HG02798 (cell line): ENCODE data around the gene RUNX1.
"Not testable (repeated sequence)": the region's sequence is repeated elsewhere in the genome, so short reads cannot be mapped to it uniquely, and the experiment has no call there.

Experiments used
- ATAC-seq: cut with Tn5 transposase; IDR thresholded peaks from one replicate; pipeline ENCODE4 v1.9.1; 2021; ENCODE audit warnings: mild to moderate bottlenecking; ENCODE audit not compliant: unreplicated experiment, poor library complexity

Gene RUNX1

DNA sequence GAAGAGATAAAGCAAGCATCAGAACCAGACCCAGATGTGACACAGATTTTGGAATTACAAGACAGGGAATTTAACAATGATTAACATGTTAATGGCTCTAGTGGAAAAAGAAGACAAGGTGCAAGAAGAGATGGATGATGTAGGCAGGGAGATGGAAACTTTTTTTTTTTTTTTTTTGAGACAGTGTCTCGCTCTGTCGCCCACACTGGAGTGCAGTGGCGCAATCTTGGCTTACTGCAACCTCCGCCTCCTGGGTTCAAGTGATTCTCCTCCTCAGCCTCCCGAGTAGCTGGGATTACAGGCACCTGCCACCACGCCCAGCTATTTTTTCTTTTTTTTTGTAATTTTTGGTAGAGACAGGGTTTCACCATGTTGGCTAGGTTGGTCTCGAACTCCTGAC, 244.5 kb downstream of the RUNX1 start:
- ATAC-seq, result not testable (repeated sequence)

DNA sequence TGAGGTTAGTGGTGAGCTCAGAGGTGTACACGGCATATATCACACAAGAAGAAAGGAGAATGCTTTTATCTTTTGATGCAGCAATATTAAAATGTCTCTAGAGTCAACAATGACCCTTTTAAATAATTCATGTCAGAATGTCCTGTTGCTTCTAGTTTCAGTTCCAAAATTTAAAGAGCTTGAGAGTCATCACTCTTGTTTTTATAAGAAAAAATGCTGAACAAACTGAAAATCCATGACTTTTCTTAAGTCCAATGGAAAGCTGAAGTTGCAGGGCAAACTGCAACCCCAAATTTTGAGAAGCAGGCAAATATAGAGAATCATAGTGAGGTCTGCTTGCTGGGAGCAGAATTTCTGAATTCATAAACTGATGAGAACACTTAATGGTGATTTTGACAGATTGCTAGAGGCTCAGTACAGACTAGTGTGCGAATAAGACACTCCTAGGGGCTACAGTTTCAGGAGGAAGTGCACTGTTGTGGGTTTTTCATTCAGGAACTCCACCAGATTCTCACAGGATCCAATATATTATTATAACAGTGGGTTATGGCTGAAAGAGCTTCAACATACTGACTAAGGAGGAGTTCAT, 245.2 kb downstream of the RUNX1 start:
- no peak for ATAC-seq

DNA sequence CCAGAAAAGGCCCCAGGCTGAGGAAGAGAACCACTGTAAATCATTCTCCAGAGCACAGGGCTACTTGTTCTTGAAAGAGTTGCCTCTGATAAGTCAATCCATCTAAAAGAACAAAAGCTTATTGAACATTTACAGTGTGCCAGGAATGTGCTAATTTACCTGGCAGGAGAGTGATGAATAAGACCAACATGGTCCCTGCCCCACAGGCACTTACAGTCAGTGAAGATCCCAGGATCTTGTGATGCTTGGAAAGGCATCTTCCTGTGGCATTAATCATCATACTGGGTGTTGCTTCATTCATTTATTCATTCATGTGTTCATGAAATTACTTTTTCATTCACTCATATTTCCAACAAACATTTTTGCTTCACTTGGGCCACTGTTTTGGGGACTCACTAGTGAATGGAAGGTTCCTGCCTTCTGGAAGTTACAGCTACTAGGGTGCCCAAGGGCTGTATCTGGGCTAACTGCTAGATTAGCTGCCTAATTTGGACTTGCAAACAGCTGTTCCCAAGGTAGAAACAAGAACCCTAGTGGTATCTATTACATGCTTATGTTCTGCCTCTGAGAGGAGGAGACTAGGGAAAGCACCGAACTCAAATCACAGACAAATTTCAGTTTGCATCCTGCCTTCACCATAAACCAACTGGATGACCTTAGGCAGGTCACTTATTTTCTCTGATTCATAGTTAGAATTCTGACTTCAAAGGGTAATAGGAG, 246.8 kb downstream of the RUNX1 start:
- no peak for ATAC-seq

DNA sequence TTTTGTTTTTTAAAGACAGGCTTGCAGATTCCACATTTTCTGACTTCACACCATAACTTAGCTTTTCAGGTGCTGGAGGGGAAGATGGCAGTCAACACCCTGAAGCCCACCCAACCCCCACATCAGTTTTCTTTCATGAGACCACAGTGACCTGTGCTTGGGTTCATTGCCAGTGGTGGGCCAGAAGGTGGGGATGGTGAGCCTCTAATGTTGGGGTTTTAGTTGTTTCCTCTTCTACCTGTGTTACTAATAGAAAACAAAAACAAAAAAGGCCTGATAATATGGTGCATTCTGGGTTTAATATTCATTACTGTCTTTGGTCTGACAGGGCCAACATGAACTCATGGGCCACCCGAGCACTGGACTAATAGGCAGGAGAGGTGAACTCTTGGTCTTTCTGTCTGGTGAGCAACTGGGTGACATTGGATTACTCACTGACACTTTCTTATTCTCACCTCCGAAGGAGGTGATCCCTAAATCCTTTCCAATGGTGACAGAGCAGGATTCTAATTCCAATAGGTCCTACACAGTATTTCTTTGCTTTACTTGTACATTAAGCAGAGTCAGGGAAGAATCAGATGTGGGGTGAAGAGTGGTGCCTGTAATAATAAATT, 247.5 kb downstream of the RUNX1 start:
- ATAC-seq, result no peak

DNA sequence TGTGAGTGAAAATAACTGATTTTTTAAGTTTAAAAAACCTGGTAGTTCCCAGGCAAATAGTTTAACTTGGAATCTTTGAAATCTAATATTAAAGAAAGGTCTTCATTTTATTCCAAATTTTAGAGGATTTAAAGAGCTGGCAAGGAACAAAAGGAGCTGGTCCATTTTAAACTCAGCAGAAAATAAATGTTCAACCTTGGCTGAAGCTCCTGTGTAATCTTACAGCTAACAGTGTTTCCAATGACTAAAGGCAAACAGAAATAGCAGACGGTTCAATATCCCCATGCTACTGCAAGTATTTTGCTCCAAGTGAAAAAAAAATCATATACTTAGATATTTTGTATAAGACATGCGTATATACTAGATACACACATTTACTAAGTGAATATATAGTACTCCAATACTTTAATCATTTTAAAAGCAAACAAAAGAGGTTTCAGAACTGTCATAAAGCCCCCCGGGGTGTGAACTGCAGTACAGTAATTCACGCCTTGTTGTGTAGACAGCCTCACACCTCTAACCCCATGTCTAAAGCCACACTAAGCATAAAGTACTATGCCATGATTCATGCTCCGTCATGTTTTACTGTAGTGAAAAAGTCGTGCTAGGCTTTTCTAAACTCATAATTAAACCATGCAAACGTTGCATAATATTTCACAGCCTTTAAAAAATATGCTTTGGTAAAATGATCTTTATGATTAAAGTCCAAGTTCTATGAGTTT, 248.1 kb downstream of the RUNX1 start:
- no peak for ATAC-seq

DNA sequence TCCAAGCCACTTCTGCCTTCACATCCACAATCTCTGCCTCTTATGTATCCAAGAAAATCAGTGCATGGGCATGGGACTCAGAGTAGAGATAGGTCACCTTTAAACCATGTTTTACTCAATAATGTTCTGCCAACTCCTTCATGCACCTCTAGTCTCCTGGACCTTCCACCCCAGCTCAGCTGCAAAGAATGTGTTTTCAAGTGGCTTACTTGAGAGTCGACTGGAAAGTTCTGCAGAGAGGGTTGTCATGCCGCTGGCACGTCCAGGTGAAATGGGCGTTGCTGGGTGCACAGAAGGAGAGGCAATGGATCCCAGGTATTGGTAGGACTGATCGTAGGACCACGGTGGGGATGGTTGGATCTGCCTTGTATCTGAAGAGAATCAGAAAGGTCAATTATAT, 250.0 kb downstream of the RUNX1 start:
- ATAC-seq, result no peak

DNA sequence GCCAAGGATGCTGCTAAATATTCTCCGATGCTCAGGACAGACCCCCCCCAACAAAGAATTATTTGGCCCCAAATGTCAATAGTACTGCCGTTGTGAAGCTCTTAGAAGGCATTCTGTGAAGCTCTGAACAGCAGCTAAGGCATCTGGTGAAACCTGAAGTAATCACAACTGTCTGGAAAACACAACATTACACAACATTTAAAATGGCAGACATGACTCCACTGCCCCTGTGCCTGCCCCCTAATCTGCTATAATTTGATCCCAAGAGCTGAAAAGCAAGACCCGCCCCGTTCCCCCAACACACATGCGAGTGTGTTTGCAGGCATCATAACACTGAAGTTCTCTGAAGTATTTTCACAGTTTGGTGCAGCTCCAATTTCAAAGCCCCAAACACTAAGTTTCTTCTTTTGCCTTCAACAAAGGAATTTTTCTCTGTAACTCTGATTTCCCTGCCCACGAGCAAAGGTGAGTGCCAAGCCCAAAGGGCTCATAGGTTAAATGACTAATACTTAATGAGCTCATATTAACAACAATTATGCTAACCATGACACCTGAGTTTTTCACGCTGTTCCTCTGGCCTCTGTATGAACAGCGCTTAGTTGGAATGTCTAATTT, 251.1 kb downstream of the RUNX1 start:
- ATAC-seq, result no peak

DNA sequence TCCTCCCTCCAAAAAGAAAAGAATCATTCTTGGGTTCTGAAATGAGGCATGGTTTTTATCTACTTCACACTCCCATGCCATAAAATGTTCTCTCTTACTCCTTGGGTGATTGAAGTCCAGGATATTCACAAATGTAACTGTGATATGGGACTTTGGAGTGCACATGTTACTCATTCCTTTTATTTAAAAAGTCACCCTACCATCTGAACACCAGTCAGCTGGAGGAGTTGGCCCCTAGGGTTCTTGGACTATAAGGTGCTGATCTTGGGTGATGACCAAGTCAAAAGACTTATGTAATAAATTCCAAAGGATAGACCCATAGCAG, 251.9 kb downstream of the RUNX1 start:
- ATAC-seq, result no peak

DNA sequence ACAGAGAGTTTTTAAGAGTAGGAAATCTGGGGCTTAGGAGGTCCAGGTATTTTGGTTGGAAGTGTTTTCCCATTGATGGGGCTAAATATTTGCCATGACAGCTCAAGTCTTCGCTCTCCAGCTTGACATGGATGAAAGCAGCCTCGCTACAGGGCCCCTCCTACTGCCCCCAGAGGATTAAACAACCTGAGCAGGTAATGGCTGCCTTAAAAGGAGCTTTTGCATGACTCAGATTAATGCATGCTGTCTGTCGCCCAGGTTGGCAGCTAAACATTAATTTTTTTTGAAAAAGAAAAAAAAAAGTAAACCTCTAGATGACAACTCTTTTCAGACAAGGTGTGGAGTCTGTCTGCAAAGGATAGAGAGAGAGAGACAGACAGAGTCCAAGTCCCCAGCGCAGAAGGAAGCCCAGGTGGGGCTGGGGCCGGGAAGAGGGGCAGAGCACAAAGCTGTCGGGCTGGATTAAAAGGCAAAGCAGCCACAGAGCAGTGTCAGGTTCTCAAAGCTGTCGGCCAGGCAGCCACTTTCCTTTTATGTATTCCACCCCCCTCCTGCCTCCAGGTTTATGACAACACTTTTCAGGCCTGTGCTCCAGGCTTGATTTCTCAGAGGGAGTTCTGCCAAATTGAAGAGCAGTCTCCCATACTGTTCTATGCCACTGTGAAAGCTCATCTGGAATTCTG, 252.4 kb downstream of the RUNX1 start:
- ATAC-seq, result no peak

DNA sequence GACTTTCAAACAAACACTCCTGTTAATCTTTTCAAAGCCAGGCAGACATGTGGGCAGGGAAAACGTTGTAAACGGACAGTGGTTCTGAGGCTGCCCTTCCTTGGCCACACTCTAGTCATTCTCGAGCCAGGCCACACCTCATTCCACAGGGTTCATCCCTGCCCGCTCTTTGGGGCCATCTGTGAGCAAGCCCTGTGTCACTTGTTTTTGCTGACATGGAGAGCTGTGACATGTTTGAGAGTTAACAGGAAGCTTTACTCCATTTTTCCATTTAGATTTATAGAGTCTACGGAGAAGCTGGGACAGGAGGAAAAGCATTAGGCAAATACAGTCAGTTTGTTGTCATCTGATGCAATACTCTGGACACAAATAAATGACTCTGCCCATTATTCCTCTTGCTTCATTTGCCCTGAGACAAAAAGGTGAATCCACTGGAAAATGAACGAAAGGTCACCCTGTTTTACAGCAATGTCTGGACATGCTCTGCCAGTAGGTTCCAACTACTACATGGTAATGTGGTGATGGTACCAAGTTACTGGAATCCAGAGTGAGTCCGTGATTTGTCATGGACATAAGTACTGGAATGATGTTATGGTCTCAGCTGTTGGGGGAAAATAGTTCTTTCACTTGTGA, 253.4 kb downstream of the RUNX1 start:
- ATAC-seq, result no peak

DNA sequence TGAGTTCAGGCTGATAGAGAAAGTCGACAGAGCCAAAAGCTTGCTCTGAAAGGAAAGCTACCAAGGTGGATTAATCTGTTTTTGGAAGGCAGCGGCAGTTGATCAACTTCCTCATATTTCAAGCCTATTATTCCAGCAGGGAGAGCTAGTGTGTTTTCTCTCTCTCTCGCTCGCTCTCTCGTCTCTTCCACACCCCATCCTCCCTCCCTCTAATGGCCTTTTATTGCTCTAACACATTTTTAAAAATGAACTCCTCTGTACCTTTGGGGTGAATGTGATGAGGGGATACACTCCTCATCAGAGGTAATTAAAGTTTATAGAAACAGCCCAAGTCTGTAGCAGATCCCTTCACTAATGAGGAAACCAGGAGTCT, 253.9 kb downstream of the RUNX1 start:
- no peak for ATAC-seq

DNA sequence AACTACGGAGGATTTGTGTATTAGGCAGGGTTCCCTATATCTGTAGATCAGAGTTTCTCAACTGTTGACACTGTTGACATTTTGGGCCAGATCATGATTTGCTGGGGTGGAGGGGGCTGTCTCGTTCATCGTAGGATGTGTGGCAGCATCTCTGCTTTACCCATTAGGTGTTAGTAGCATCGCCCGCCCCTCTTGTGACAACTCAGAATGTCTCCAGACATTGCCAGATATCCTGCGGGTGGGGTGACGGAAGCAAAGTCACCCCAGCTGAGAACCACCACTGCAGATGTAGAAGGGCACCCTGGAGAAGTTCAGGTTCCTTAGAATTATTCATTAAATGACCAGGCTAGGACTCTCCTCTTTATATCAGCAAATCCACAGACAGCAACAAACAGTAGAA, 254.4 kb downstream of the RUNX1 start:
- ATAC-seq, result no peak

DNA sequence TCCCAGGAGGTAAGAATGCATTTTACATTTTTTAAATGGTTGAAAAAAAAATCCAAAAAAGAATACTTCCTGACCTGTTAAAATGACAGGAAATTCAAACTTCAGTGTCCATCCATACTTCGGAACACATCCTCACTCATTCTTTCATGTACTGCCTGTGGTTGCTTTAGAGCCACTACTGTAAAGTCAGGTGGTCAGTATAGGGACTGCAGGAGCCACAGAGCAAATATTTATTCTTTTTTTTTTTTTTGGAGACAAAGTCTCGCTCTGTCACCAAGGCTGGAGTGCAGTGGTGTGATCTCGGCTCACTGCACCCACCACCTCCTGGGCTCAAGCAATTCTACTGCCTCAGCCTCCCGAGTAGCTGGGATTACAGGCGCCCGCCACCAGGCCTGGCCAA, 255.6 kb downstream of the RUNX1 start:
- no peak for ATAC-seq

DNA sequence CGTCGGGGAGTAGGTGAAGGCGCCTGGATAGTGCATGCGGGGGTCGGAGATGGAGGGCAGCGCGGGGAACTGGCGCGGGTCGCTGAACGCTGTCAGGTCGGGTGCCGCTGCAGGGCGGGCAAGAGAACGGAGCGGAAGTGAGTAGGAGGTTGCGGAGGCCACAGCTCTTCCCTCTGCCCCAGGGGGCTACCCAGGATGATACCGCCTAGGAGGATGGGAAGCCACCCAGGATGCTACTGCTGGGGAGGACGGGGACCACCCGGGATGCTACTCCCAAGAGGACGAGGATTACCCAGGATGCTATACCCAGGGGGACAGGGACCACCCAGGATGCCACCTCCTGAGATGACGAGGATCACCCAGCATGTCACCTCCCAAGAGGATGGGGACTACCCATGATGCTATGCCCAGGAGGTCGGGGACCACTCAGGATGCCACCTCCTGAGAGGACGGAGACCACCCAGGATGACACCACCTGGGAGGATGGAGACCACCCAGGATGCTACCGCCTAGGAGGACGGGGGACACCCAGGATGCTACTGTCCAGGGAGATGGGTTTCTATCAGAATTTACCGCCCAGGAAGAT, 256.5 kb downstream of the RUNX1 start:
- no peak for ATAC-seq

DNA sequence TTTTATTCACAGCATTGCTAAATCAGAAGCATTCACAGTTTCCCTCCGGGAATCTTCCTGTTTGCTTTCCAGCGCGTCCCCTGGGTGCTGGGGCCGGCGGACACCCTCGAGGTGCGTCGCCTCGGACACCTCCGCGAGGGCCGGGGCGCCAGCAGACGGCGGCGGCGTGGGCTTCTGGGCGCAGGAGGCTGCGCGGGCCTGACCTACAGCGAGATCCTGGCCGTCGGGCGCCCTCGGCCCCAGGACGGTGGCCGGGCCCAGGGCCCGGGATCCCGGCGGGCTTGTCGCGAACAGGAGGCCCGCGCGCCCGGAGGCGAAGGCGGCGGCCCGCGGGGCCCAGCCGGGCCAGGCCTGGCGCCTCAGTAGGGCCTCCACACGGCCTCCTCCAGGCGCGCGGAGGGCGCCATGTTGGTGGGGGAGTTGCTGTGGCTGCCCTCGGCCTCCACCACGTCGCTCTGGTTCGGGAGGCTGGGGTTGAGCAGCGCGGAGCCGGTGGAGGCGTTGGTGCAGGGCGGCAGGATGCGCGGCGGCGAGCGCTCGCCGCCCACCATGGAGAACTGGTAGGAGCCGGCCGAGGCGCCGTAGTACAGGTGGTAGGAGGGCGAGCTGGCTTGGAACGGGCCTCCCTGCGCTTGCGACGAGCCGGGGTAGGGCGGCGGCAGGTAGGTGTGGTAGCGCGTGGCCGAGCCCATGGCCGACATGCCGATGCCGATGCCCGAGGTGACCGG, 257.2 kb downstream of the RUNX1 start:
- no peak for ATAC-seq

DNA sequence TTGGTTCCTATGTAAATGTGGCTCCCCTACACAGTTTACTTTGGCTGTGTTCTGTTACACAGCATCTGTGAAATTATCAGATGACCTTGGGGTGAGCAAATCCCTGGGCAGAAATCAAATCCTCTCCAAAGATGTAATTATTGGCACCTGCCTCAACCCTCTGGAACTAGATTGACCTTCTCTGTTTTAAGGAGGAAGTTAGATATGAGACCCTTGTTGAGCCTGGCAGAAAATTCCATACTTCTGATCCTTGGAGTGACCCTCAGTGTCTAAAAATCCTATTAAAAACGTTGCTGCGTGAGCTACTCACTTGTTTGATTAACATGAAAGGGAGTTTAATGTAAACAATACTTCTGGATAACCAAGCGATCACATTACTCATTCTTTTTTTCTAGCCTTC, 258.3 kb downstream of the RUNX1 start:
- ATAC-seq, result no peak

DNA sequence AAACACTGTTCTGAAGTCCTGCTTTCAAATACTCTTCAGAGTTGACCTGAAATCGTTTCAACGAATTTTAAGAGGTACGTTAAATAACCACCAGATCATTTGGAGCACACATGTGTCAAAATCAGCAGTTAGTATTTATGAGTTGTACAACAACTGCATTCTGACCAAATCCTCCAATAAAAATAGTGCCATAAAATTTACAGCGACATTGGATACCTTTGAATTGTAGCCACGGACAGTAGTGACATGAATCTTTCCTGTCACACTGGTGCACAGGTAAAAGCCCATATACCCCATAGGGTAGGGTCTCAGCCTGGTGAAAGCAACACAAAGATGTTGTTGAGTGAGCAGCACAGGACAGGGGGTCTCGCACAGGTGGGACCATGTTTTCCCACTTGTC, 258.8 kb downstream of the RUNX1 start:
- ATAC-seq, result no peak

DNA sequence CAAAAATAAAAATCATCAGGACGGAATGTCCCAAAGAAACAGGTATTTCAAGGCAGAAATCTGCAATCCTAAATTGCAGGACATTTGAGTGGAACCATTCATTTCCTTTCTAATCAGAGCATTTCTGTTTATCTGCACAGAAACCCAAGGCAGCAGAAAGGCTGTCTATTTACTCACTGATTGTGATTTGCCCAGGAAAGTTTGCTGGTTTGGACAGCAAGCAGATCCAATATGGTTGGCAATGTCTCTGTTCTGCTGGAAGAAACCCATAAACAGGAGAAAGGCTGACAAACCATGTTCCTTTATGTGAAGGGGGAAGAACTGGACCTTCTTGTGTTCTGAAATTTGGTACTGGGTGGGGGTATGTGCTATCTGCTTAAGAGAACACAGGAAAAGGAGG, 260.2 kb downstream of the RUNX1 start:
- no peak for ATAC-seq

DNA sequence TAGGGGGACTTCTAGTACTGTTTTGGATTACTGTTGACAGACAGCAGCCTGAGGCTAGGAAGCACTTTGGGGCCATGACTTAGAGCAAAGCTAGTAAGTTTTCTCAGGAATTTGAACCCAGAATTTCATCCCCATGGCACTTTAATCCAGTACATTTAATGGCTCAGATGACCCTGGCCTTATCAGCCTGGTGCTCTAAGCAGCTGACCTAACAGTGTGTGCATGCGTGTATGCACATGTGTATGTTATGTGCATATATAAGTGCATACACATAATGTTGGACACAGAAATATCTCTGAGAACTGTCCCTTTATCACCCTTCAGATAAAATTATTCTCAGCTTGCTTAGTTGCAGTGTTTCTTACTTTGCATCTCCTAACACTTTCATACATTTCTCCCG, 265.3 kb downstream of the RUNX1 start:
- ATAC-seq, result no peak
